ENCODE results near the gene DISP3.

- TF ChIP-seq EZH2phosphoT487 (IDR thresholded peaks at IDR 0.05; ENCODE audit: borderline replicate concordance, low read depth, low read length) (no peak), CTCF (conservative IDR thresholded peaks at IDR 0.05; ENCODE audit: low read length) (no peak)
Measured at GRCh38 chr1:11449100-11449403, 29.9 kb upstream of the DISP3 start.
